ENCODE measurements around the gene ST8SIA2. TPM values are rescaled to one million over a fixed set of nuclear protein-coding genes. Genes with fewer than 3 reads are reported as not detected.

Gene ST8SIA2
- total RNA-seq, 1 experiment from 2014 or later: not detected

DNA sequence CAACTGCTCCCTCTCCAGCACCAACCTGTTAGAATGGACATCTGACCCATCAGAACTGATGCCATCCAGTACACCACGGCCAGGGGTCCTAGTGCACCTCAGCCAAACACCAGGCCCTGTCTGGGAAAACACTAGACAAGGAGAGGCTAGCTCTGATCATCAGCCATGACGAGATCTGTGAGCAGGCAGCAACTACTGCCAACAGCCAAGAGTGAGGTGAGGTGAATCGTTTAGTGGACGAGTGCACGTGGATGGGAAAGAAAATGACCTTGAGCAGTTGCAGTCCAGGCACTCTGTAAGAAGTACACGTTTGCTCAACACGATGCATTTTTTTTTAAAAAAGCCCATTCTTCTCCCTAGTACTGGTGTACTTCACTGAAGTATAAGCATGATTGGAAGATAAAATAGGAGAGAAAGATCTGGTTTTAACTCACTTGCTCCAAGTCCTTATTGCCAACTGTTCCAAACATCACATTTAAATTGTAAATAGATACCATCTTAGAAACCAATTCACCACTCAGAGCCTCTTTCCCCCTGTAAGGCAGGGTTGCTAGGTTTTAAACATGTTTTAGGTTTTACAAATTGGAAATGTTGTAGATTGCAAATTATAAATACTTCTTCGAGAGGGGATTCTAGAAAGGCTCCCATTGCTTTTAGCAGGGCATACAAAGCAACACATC is 5.7 kb downstream of the ST8SIA2 start:
- DNase-seq (ENCODE audit: low spot score): no peak

GRCh38 chr15:92400573-92400972 is 6.9 kb downstream of the ST8SIA2 start:
- no peak for DNase-seq (ENCODE audit: low spot score)

- DNase-seq (ENCODE audit: low spot score): no peak
Measured at GRCh38 chr15:92400980-92401787, 7.5 kb downstream of the ST8SIA2 start.

DNA sequence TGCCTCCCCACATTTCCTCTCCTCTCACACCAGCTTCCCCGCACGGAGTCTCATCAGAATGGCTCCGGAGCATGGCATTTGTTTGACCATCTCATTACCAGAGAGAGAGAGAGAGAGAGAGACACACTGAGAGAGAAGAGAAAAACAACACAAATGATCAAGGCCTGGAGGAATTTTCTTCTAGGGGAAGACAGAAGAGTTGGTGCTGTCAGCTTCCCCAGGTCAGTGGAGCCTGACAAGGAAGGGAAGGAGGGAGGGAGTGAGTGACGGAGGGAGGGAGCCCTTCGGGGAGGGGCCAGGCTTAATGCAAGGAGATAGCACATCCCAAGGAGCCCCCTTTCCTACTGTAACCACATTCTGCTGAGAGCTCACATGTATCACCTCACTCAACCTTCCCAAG is 9.1 kb downstream of the ST8SIA2 start:
- no peak for DNase-seq (ENCODE audit: low spot score)

DNA sequence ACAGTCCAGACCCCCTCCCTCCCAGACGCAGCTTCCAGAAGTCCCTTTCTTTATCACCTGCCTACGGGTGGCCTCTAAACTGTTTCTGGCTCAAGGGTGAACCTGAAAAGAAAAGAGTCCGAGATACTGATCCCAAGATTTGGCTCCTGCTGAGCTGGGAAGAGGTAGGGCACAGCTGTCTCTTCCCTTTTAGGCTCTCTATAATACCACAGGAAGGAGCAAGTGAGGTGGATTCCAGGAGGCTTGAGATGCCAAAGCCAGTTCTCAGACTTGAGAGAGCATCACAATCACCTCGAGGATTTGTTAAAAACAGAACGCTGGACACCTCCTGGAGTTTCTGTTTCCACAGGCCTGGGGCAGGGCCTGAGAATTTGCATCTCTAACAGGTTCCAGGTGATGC is 12.3 kb downstream of the ST8SIA2 start:
- DNase-seq (ENCODE audit: low spot score): no peak

DNA sequence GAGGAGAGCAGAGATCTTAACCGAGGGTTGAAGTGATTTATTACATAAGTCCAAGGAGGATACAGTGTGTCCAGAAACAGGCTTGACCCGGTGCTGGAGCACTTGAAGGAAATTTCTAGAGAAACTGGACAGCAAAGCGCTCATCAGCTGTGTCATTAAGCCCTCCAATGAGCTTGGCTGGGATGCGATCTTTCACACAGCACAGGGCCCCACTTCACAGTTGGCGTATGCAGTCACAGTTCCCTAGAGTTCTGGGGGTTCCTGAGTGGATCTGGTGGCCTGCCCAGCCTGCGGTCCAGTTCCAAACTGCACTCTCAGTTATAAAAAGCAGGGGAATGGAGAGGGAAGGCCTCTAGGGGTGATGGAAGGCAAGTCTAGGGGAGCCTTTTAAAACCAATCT is 13.6 kb downstream of the ST8SIA2 start:
- no peak for DNase-seq (ENCODE audit: low spot score)

DNA sequence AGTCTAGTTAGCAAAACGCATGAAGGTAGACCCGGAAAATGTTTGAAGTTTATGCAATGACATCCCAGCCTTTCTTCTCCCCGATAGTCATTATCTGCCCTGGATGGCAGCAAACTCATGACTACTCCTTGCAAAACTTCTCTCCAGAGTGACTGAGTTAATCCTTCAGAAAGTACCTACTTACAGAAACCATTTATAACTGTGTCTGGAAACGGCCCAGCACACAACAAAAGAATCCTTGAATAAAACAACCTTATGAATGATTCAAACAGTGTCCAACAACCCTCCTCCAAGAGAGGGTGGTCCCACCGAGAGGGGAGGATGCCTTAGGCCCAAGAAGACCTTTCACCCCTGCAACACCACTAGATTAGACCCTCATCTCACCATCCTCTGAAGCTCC is 14.2 kb downstream of the ST8SIA2 start:
- no peak for DNase-seq (ENCODE audit: low spot score)

- DNase-seq (ENCODE audit: low spot score): no peak
Measured at GRCh38 chr15:92409006-92409405, 15.3 kb downstream of the ST8SIA2 start.

DNA sequence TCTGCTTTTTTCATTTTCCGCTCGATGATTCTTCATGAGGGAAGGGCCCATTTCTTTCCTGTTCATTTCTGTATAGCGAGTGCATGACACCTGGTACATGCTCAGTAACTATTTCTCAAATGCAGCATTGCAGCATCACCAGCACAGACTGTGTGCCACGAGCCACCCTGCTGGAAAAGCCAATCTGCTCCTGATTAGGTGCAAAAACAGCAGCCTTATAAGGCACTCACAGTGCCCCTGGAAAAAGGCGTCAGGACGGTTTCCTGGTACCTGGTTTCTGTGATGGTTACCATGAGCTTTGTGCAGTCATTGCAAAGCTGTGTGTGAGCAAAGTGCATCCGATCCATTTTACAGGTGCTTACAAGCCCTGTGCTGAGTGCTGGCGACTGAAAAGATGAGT is 15.8 kb downstream of the ST8SIA2 start:
- DNase-seq (ENCODE audit: low spot score): no peak

DNA sequence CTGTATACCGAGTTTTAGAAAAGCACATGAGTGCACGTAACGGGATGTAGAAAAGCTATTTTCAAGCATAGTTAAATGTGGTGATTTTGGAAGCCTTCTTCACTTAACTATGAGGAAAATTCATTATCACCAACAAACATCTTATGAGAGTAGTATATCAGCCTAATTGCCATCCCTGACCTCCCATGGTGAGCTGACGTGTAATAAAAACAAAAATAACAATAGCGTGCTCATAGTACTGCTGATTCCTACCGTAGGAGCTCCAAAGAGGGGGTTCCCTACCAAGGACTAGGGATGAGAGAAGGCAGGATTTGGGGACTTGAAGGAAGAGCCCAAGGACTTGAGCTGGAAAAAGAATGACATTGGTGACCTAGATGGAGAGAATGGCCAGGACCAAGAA is 16.9 kb downstream of the ST8SIA2 start:
- DNase-seq (ENCODE audit: low spot score): no peak

GRCh38 chr15:92411256-92411655 is 17.6 kb downstream of the ST8SIA2 start:
- DNase-seq (ENCODE audit: low spot score): no peak

GRCh38 chr15:92413510-92413909 is 19.8 kb downstream of the ST8SIA2 start:
- no peak for DNase-seq (ENCODE audit: low spot score)

GRCh38 chr15:92415639-92416297 is 22.1 kb downstream of the ST8SIA2 start:
- DNase-seq (ENCODE audit: low spot score): no peak

DNA sequence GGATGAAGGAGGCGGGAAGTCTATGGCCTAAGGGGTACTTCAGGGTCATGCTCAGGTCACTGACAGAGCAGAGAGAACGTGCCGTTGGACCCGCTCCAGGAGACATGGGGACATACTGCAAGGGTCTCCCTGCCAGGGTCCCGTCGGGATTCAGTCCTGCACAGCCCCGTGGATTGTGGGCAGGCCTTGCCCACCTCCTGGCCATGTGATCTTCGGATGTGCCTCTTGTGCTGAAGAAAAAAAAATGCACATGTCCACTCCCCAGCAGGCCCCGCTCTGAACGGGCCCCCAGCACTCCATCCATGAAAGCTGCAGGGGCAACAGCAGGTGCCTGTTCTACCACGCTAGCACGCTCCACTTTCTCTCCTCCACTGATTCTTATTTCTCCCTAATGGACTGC is 22.9 kb downstream of the ST8SIA2 start:
- DNase-seq (ENCODE audit: low spot score): no peak

- no peak for DNase-seq (ENCODE audit: low spot score)
Measured at GRCh38 chr15:92417716-92418115, 24.0 kb downstream of the ST8SIA2 start.

GRCh38 chr15:92418864-92419263 is 25.2 kb downstream of the ST8SIA2 start:
- DNase-seq (ENCODE audit: low spot score): no peak

GRCh38 chr15:92421976-92422375 is 28.3 kb downstream of the ST8SIA2 start:
- DNase-seq (ENCODE audit: low spot score): no peak

GRCh38 chr15:92425578-92426225 is 32.0 kb downstream of the ST8SIA2 start:
- DNase-seq (ENCODE audit: low spot score): no peak

DNA sequence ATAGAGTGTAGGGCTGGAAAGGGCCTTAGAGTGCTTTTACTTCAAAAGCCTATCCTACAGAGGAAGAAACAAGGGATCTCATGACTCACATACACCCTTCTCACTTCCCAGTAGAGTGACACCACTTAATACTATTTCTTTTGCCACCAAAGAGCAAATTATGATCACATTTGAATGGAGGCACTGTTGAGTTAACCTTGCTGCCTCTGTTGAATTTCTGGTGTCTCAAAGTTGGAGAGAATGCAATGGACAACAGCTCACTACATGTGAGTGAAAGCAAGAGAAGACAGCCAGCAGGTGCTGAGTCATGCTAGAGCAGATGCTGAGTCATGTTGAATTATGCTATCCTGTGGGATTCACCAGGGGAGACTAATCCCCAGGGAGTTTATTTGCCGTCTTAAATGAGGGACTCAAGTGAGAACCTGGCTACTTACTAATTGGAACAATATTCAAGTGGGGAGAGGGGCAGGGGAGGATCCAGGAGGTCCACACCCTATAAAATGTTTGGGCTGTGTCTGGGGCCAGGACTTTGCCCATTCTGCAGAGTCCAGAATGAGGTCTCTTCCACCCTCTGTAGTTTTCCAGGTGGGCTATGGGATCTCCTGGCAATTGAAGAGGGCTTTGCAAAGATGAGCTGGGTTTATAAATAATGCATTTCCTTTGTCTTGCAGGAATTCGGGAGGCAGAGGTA is 35.8 kb downstream of the ST8SIA2 start:
- DNase-seq (ENCODE audit: low spot score): peak; percentile 26

DNA sequence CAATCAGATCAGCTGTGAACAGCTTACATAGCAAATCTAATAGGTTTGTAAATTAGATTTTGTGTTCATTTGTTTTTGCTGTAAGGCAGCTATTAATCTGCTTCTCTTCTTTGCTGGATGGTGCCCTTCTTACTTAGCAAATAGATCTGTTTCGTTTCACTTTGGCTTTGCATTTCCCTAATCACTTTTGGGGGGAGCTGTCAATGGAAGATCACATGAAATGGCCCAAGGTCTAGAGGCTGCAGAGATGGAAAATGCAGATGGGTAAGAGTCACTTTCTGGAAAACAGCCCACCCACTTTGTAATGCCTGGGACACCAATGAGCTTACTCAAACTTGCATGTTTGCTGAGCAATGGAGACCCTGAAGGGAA is 36.4 kb downstream of the ST8SIA2 start:
- DNase-seq (ENCODE audit: low spot score): no peak

DNA sequence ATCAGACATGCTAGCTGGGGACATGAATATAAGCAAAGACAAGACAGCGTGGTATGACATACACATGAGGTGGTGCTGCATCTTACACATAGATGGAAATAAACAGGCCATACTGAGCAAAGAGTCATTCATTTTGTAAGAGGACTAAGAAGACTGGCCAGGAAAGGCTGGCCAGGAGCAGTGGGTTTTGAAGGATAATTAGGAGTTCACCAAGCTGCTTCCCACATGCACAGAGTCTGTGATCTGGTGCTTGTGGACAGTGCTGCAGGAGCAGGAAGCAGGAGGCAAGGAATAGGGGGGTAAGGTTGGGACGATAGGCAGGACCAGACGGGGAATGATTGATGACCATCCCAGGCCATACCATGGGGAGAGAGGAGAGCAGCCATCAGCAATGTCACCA is 41.5 kb downstream of the ST8SIA2 start:
- DNase-seq (ENCODE audit: low spot score): no peak

DNA sequence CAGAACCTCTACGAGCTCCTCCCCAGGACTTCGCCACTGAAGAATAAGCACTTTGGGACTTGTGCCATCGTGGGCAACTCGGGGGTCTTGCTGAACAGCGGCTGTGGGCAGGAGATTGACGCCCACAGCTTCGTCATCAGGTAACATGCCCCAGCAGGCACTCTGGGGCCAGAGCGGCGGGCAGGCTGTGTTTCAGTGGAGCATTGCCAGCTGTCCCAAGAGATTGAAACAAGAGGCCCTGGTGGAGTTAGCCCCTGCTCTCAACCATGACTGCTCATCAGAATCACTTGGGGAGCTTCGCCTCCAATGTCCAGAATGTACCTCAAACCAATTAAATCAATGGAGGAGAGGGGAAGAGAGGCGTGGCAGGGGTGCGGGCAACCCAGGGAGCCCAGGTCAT is 44.8 kb downstream of the ST8SIA2 start:
- DNase-seq (ENCODE audit: low spot score): no peak
